ENCODE results near the gene TLE7.

- TF ChIP-seq CTCF (IDR thresholded peaks at IDR 0.05; ENCODE audit: low read depth, low read length) (no peak), EZH2phosphoT487 (IDR thresholded peaks at IDR 0.05; ENCODE audit: low read depth) (no peak)
Measured at GRCh38 chr16:71430744-71431143, 11.1 kb downstream of the TLE7 start.
